Measurements from ENCODE around the gene KISS1R.
A peak's percentile ranks its signal among the peaks of the same experiment; 100 is the strongest.
"Not testable (repeated sequence)": the region's sequence is repeated elsewhere in the genome, so short reads cannot be mapped to it uniquely, and the experiment has no call there.

Gene KISS1R

GRCh38 chr19:881385-882071, 35.6 kb upstream of the KISS1R start:
- no peak for DNase-seq (ENCODE audit: low read depth in 2 of 2)

- DNase-seq (ENCODE audit: low read depth in 2 of 2) = no peak
These were observed 34.1 kb upstream of the KISS1R start for GRCh38 chr19:882871-883497.

- DNase-seq (ENCODE audit: low read depth in 2 of 2) = no peak
These were observed 33.4 kb upstream of the KISS1R start for GRCh38 chr19:883661-884211.

- no peak for DNase-seq (ENCODE audit: low read depth in 2 of 2)
These were observed 32.5 kb upstream of the KISS1R start for GRCh38 chr19:884420-885211.

GRCh38 chr19:885536-886224, 31.5 kb upstream of the KISS1R start:
- DNase-seq (ENCODE audit: low read depth in 2 of 2) = no peak

- DNase-seq (ENCODE audit: low read depth in 2 of 2) = no peak
These were observed 30.1 kb upstream of the KISS1R start for GRCh38 chr19:887072-887471.

GRCh38 chr19:887599-887998, 29.5 kb upstream of the KISS1R start:
- DNase-seq (ENCODE audit: low read depth in 2 of 2) = no peak

- no peak for DNase-seq (ENCODE audit: low read depth in 2 of 2)
These were observed 28.4 kb upstream of the KISS1R start for GRCh38 chr19:888581-889385.

- DNase-seq (ENCODE audit: low read depth in 2 of 2) = no peak
These were observed 27.4 kb upstream of the KISS1R start for GRCh38 chr19:889662-890295.

GRCh38 chr19:890831-891230, 26.3 kb upstream of the KISS1R start:
- DNase-seq (ENCODE audit: low read depth in 2 of 2) = no peak

GRCh38 chr19:891421-892200, 25.5 kb upstream of the KISS1R start:
- DNase-seq (ENCODE audit: low read depth in 2 of 2) = not testable (repeated sequence)

- no peak for DNase-seq (ENCODE audit: low read depth in 2 of 2)
These were observed 24.8 kb upstream of the KISS1R start for GRCh38 chr19:892243-892893.

- DNase-seq (ENCODE audit: low read depth in 2 of 2) = peak; percentile 84 to 88
These were observed 24.0 kb upstream of the KISS1R start, which contains the start of the genes MED16 and RNU6-9 for GRCh38 chr19:892894-893689. MED16 (minus strand) TSS chr19:893187; CDS start chr19:891131, 2,056 bp downstream. RNU6-9 (plus strand) TSS chr19:893484.

GRCh38 chr19:896434-896833, 20.7 kb upstream of the KISS1R start:
- DNase-seq (ENCODE audit: low read depth in 2 of 2) = no peak

- no peak for DNase-seq (ENCODE audit: low read depth in 2 of 2)
These were observed 20.1 kb upstream of the KISS1R start for GRCh38 chr19:896999-897398.

- no peak for DNase-seq (ENCODE audit: low read depth in 2 of 2)
These were observed 19.6 kb upstream of the KISS1R start for GRCh38 chr19:897442-898039.

GRCh38 chr19:898663-899062, 18.5 kb upstream of the KISS1R start:
- DNase-seq (ENCODE audit: low read depth in 2 of 2) = no peak
